ENCODE data around the gene TRIM60.
"Not testable (repeated sequence)": the region's sequence is repeated elsewhere in the genome, so short reads cannot be mapped to it uniquely, and the experiment has no call there.

TRIM60 gene

GRCh38 chr4:165031436-165032211 is at the start of gene TRIM60:
TSS of gene TRIM60 (plus strand) at chr4:165031999. CDS start at chr4:165040073, 8,074 bp downstream.
- DNase-seq (ENCODE audit: low read depth in 2 of 2, low spot score in 1 of 2): no peak

GRCh38 chr4:164989471-164989870 is 42.3 kb upstream of the TRIM60 start:
- DNase-seq (ENCODE audit: low read depth in 2 of 2, low spot score in 1 of 2): no peak

DNA sequence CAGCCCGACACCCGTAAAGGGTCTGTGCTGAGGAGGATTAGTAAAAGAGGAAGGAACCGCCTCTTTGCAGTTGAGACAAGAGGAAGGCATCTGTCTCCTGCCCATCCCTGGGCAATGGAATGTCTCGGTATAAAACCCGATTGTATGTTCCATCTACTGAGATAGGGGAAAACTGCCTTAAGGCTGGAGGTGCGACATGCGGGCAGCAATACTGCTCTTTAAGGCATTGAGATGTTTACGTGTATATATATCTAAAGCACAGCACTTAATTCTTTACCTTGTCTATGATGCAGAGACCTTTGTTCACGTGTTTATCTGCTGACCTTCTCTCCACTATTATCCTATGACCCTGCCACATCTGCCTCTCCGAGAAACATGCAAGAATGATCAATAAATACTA is 41.0 kb upstream of the TRIM60 start:
- not testable (repeated sequence) for DNase-seq (ENCODE audit: low read depth in 2 of 2, low spot score in 1 of 2)

- DNase-seq (ENCODE audit: low read depth in 2 of 2, low spot score in 1 of 2): not testable (repeated sequence)
Observed at GRCh38 chr4:164996123-164996522, 35.7 kb upstream of the TRIM60 start.

DNA sequence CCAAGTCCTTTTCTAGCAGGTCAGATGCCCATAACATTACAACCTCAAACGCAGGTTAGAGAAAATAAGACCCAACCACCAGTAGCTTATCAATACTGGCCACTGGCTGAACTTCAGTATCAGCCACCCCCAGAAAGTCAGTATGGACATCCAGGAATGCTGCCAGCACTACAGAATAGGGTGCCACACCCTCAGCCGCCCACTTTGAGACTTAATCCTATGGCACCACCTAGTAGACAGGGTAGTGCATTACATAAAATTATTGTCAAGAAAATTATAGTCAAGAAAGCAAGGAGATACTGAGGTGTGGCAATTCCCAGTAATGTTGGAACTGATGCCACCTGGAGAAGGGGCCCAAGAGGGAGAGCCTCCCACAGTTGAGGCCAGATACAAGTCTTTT is 34.5 kb upstream of the TRIM60 start:
- DNase-seq (ENCODE audit: low read depth in 2 of 2, low spot score in 1 of 2): no peak

DNA sequence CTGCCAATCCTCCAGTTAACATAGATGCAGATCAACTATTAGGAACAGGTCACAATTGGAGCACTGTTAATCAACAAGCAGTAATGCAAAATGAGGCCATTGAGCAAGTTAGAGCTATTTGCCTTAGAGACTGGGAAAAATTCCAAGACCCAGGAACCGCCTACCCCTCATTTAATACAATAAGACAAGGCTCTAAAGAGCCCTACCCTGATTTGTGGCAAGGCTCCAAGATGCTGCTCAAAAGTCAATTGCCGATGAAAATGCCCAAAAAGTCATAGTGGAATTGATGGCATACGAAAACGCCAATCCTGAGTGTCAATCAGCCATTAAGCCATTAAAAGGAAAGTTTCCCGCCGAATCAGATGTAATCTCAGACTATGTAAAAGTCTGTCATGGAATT is 33.9 kb upstream of the TRIM60 start:
- no peak for DNase-seq (ENCODE audit: low read depth in 2 of 2, low spot score in 1 of 2)

GRCh38 chr4:164998526-164999080 is 33.2 kb upstream of the TRIM60 start:
- DNase-seq (ENCODE audit: low read depth in 2 of 2, low spot score in 1 of 2): not testable (repeated sequence)

- not testable (repeated sequence) for DNase-seq (ENCODE audit: low read depth in 2 of 2, low spot score in 1 of 2)
Observed at GRCh38 chr4:165001957-165002356, 29.8 kb upstream of the TRIM60 start.

DNA sequence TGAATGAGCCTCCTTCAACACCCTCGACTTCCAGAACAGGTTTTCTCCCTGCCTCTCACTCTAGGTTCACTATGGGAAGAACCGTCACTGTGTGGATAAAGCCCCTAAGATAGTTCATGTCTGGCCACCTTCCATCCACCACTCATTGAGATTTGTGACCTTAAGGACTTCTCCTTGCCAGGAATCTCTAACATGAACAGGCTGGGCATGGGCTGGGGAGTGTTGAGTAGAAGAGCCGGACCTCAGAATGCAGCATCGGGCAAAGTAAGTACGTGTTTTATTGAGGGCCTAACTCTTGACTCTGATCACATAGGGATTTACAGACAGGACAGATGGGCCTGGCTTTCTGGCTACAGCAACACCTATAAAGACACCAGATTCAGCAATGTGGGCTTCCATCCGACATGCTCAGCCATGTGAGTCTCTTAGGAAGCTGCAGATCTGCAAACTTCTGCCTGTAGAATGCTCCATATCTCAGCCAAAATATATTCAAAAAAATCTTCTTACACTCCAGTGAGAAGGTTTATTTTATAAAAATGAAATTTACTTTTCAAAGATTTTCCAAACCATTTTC is 26.4 kb upstream of the TRIM60 start:
- DNase-seq (ENCODE audit: low read depth in 2 of 2, low spot score in 1 of 2): no peak

GRCh38 chr4:165006456-165006855 is 25.3 kb upstream of the TRIM60 start:
- no peak for DNase-seq (ENCODE audit: low read depth in 2 of 2, low spot score in 1 of 2)

DNA sequence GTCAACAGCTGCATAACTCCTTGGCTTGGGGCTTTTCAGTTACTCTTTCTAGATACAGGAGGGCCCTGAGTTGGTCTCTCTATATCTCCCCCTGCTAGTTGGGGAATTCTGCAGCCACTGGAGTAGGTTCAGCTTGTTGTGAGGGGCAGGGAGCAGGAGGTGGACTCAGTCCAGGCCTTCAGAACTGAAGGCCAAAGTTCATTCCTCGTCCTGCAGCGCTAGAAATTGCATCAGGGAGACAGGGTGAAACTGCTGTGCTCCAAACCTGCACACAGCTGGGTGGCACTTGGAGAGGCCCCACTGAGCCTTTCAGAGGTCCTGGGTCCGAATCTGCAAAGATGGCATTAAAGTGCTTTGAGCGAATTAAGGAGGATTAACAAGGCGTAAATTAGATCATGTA is 24.9 kb upstream of the TRIM60 start:
- no peak for DNase-seq (ENCODE audit: low read depth in 2 of 2, low spot score in 1 of 2)

- no peak for DNase-seq (ENCODE audit: low read depth in 2 of 2, low spot score in 1 of 2)
Observed at GRCh38 chr4:165009493-165010227, 22.1 kb upstream of the TRIM60 start.

GRCh38 chr4:165010487-165010886 is 21.3 kb upstream of the TRIM60 start:
- no peak for DNase-seq (ENCODE audit: low read depth in 2 of 2, low spot score in 1 of 2)

GRCh38 chr4:165010991-165011390 is 20.8 kb upstream of the TRIM60 start:
- no peak for DNase-seq (ENCODE audit: low read depth in 2 of 2, low spot score in 1 of 2)

GRCh38 chr4:165011403-165011802 is 20.4 kb upstream of the TRIM60 start:
- DNase-seq (ENCODE audit: low read depth in 2 of 2, low spot score in 1 of 2): no peak

DNA sequence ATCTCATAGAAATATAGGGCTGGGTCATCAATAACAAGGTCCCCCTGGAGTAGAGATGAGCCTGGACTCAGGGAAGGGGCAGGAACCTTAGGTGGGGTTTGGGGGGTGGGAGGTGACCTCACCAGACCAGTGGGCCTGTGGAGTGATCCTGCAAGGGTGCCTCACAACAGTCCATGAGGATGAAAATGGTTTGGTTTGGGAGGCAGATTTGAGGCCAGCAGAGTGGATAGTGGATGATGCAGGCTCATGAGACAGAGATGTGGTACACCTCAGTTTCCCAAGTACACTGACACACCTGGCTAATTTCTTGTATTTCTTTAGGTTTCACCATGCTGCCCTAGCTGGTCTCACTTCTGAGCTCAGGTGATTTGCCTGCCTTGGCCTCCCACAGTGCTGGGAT is 18.1 kb upstream of the TRIM60 start:
- no peak for DNase-seq (ENCODE audit: low read depth in 2 of 2, low spot score in 1 of 2)

DNA sequence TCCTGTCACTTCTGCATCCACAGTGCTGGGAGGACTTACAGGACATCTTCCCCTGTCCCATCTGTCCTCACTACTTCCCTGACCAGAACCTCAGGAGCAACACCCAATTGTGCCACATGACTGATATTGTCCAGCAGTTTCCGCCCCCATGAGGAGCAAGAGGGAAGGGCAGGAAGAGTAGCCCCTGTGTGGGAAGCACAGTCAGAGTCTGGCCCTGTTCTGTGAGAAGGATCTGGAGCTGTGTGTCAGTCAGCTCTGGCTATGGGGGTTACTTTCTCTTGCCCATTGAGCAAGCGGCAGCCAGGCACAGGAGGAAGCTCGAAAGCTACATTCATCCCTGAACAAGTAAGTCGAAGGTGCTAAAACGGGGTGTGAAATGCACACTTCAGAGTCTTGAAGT is 14.8 kb upstream of the TRIM60 start:
- DNase-seq (ENCODE audit: low read depth in 2 of 2, low spot score in 1 of 2): no peak

- DNase-seq (ENCODE audit: low read depth in 2 of 2, low spot score in 1 of 2): not testable (repeated sequence)
Observed at GRCh38 chr4:165019995-165020394, 11.8 kb upstream of the TRIM60 start.

GRCh38 chr4:165025782-165026181 is 6.0 kb upstream of the TRIM60 start:
- DNase-seq (ENCODE audit: low read depth in 2 of 2, low spot score in 1 of 2): not testable (repeated sequence)

DNA sequence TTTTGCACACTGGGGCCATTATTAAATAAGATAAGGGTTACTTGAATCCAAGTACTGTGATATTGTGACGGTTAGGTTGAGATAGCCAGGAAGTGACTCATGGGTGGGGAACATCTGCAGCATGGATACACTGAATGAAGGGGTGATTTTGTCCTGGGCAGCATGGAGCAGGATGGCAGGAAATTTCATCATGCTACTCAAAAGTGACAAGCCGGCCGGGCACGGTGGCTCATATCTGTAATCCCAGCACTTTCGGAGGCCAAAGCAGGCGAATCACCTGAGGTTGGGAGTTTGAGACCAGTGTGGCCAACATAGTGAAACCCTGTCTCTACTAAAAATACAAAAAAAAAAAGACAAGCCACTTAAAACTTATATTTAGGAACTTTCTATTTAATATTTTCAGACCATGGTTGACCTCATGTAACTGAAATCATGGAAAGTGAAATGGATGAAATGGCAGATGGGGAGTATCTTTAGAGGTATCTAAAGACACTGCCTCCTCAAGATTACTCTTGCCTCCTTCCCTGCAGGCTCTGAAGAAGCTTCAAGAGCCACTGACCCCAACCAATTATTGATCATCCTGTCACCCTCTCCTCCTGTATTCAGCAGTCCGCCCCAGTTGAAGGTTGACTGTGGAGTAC is 3.9 kb upstream of the TRIM60 start:
- DNase-seq (ENCODE audit: low read depth in 2 of 2, low spot score in 1 of 2): no peak

DNA sequence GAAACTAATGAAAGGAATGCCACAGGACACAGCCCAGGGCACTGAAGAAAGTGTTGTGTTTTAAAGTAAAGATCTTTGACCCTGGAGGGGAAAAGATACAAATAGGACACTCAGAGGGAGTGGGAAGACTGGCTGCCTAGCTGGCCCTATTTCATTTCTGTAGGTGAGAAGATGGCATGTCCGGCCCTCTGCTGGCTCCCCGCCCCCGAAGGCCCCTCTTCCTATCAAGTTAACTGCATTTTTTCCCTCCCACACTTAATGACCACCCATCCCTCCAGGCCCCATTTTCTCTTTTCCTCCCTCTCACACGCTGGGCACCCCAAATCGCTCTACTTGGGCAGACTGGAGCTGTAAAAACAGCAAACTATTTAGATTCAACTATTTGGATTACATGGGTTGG is 16.4 kb downstream of the TRIM60 start:
- DNase-seq (ENCODE audit: low read depth in 2 of 2, low spot score in 1 of 2): no peak
